Erythroblast (primary cell): ENCODE data around the gene DUSP1.

Experiments used
- GATA1 ChIP-seq: IDR thresholded peaks from 2 replicates; pipeline ENCODE4 v1.6.1; 2011; ENCODE audit warnings: low read depth, mild to moderate bottlenecking, control low read depth, low read length, moderate library complexity
- POLR2A ChIP-seq: IDR thresholded peaks from 2 replicates; pipeline ENCODE4 v1.6.1; 2011; ENCODE audit warnings: mild to moderate bottlenecking, low read length

- TF ChIP-seq POLR2A (no peak), GATA1 (no peak)
These were observed 47.5 kb downstream of the DUSP1 start for GRCh38 chr5:172723508-172723907.
